IPS-18a (cell line): ENCODE results near the gene DNAJC6.

ENCODE experiments used
- H3K27ac ChIP-seq: one replicate; pipeline ENCODE4 v1.5.1; 2013; ENCODE audit warnings: low read length
- H3K27me3 ChIP-seq: one replicate; pipeline ENCODE4 v1.6.1; 2013; ENCODE audit warnings: mild to moderate bottlenecking, low read length; ENCODE audit not compliant: control insufficient read depth, insufficient read depth
- H3K36me3 ChIP-seq: one replicate; pipeline ENCODE4 v1.6.1; 2013; ENCODE audit warnings: low read depth, low read length; ENCODE audit not compliant: control insufficient read depth
- H3K4me1 ChIP-seq: one replicate; pipeline ENCODE4 v1.6.1; 2013; ENCODE audit warnings: low read depth, low read length; ENCODE audit not compliant: control insufficient read depth
- H3K4me3 ChIP-seq: one replicate; pipeline ENCODE4 v1.5.1; 2013; ENCODE audit warnings: low read length
- H3K9ac ChIP-seq: one replicate; pipeline ENCODE4 v1.6.1; 2013; ENCODE audit warnings: mild to moderate bottlenecking, low read length, moderate library complexity
- H3K9me3 ChIP-seq: one replicate; pipeline ENCODE4 v1.6.1; 2013; ENCODE audit warnings: low read depth, low read length; ENCODE audit not compliant: control insufficient read depth

DNAJC6 gene

DNA sequence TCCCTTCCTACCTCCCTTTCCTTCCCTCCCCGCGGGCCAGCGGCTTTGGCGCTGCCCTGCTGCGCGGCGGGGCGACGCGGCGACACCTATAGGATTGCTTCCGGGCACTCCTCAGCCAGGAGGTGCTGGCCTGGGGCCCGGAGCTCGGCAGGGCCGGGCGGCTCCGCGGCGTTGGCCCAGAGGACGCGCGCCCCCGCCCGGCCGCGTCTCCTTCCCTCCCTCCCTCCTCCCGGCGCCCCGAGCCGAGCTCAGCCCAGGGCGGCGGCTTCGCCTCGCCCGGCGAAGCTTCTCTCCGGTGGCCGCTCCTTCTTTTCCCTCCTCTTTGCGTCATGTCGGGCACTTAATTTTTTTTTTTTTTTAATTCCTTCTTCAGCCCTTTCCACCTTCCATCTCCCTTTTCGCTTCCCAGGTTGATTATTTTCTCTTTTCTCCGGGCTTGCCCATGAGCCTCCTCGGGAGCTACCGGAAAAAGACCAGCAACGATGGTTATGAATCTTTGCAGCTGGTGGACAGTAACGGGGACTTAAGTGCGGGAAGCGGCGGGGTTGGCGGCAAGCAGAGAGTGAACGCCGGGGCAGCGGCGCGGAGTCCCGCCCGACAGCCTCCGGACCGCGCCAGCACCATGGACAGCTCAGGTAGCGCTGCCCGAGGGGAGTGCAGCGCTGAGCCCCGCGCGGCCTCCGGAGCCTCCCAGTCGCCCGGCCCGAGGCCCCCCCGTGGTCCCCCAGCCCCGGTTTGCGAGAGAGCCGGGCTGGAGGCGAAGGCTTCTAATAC lies at the start of gene DNAJC6:
TSS of gene DNAJC6 (plus strand) at position 240 of the 774 bp plus-strand sequence. CDS start at position 443, 203 bp downstream.
- Histone ChIP-seq H3K9ac (peak within 1 kb of the TSS; percentile 31), H3K4me3 (peak within 1 kb of the TSS; percentile 61)

DNA sequence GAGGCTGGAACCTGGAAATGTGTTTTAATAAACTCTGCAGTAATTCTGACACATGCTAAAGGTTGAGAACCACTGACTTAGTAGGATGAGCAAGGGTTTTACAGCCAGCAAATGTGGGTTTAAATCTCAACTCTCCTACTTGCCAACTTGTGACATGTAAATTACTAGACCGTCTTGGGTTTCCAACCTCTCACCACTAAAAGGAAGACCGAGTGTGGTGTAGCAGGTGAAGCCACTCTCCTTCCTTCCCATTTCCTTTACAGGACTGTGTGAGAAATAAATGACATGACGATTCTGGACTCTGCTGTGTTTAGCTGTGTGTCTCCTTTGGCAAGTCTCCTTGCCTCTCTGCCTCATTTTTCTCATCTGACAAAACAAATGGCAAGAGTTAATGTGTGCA lies 49.5 kb upstream of the DNAJC6 start:
- Histone ChIP-seq H3K4me3 (no peak overlapping the region), H3K27me3 (peaks cover 22% of the 10 kb centered on the region), H3K9me3 (no peaks in the 10 kb centered on the region), H3K9ac (no peak overlapping the region), H3K36me3 (no peaks in the 10 kb centered on the region), H3K4me1 (peaks cover 5% of the 10 kb centered on the region), H3K27ac (no peak overlapping the region)

More for the DNA sequence above, at the start of gene DNAJC6:
- no peaks in the 10 kb centered on the region for H3K9me3 ChIP-seq
- no peaks in the 10 kb centered on the region for H3K36me3 ChIP-seq
- peaks cover 25% of the 10 kb centered on the region for H3K27me3 ChIP-seq
- H3K27ac ChIP-seq = no peak within 1 kb of the TSS
- H3K4me1 ChIP-seq = peaks cover 8% of the 10 kb centered on the region

DNA sequence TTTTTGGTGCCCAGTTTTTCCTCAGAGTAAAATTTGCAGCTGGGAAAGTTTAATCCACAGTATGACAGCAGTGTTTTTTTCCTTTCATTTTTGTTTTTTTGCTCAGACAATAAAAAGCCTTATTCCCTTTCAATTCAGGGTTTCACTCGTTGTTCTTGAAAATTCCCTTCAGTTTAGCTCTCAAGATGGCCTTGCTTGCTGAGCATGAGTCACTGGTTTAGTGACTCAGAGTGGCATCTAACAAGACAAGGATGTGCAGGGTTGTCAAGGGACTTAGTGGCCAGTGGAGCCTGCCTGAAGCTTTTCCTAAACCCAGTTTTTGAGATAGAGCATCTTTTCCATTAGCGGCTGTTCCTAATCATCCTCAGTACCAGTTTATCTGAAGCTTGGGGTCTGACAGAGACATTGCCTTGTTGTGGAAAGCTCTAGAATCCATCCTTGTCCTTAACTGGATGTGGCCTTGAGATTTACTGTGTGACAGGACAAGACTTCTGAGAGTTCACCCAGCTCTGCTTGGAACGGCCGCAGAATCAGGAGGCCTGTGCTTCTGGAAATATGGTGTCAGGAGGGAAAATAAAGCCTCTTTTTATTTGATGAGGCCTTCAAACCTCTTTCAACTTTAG lies 48.4 kb upstream of the DNAJC6 start:
- no peaks in the 10 kb centered on the region for H3K9me3 ChIP-seq
- no peak overlapping the region for H3K27ac ChIP-seq
- no peak overlapping the region for H3K9ac ChIP-seq
- peaks cover 16% of the 10 kb centered on the region for H3K27me3 ChIP-seq
- peaks cover 12% of the 10 kb centered on the region for H3K4me1 ChIP-seq
- H3K4me3 ChIP-seq = no peak overlapping the region
- H3K36me3 ChIP-seq = no peaks in the 10 kb centered on the region

DNA sequence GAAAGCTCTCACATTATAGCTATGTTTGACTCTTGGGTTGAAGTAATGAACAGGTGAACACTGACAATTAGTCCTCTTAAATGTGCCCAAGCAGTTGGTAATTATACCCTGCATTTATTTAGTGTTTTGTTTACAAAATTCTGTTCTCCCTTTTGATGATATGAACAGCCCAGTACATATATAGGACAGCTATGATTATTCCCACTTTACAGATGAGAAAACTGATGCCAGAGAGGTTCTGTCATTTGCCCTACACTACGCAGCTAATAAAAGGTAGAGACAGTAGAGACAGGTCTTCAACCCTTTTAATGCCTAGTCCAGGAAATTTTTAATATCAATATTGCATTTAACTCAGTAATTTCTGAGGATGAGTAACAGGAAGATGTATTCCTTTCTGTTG lies 46.1 kb upstream of the DNAJC6 start:
- Histone ChIP-seq H3K9me3 (no peaks in the 10 kb centered on the region), H3K27me3 (peaks cover 32% of the 10 kb centered on the region), H3K27ac (no peak overlapping the region), H3K36me3 (no peaks in the 10 kb centered on the region), H3K9ac (no peak overlapping the region), H3K4me1 (peaks cover 26% of the 10 kb centered on the region), H3K4me3 (no peak overlapping the region)

DNA sequence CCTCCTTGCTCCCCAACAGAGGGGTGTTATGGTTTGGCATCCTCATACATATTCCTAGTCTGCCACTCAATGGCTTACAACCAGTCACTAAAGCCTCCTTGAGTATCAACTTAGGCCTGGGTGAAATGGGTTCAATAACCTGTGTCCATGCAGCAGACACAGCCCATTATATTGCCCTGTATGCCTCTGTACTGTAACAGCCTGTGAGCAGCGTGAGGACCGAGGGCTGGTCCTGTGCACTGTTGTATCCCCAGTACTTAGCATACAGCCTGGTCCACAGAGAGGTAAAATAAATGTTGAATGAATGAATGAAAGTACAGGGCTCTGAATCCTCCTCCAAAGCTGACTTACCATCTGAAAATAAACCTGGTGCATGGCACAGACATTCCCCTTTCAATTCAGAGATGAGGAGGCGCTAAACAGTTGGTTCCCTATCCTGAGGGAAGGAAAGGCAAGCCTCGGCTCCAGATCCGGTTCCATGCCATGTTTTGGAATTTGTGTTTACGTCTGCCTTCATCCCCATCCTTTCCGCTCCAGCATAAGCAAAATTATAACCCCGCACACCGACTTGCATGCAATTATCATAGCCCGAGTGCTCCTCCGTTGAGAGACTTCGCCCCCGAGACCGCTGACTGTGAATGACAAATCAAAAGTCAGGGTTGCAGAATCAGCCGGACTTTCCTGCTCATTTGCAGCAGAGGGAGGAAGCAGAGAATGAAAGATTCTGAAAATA lies 45.0 kb upstream of the DNAJC6 start:
- Histone ChIP-seq H3K9ac (no peak overlapping the region), H3K27me3 (peaks cover 32% of the 10 kb centered on the region), H3K9me3 (no peaks in the 10 kb centered on the region), H3K27ac (no peak overlapping the region), H3K36me3 (no peaks in the 10 kb centered on the region), H3K4me1 (peaks cover 26% of the 10 kb centered on the region), H3K4me3 (peak overlapping the region; percentile 91)

DNA sequence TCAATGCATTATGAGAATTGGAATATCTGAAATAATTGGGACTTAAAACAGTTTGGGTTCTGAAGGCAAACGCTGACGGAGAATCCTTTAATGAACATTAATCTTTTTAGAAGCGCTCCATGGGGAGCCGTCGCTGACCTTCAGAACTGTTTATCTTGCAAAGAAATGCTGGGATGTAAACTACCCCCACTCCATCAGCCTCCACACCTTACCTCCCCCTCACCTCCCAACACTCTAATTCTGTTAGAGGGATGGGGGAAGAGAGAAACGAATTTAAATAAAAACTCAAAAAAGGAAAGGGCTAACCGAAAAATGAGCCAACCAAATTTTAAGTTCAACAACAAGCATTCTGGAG lies 44.1 kb upstream of the DNAJC6 start:
- H3K36me3 ChIP-seq = no peaks in the 10 kb centered on the region
- H3K27ac ChIP-seq = no peak overlapping the region
- H3K4me3 ChIP-seq = peak overlapping the region; percentile 91

DNA sequence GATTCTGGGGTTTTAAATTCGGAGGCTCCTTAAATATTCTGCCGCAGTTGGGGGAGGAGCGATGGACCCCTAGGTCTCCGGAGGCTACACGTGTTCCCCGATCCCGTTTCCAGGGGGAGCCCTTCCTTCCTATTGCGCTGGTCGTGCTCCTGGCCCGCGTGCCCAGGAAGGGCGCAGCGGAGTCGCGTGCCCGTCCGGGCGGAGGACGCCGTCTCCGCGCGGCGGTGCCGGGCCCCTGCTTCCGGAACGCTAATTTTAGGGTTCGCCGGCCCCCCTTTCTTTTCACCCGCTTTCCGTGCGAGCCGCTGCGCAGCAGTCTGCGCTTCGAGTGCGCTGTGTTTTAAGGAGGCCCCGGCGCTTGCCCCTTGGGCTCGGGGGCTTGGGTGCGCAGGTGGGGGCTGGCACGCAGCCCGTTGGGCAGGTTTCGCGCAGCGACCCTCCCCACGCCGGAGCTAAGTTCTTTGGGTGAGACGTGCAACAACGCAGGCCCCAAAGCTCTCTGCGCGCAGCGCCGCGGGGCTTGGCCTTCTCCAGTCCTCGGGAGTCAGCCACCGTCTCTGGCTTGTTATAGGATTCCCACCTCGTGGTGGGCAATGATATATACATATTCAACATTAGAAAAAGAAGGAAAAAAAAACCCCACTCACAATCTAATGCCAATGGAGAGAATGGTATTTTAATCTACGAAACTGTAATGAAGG lies 43.5 kb upstream of the DNAJC6 start:
- Histone ChIP-seq H3K9ac (peak overlapping the region; percentile 70), H3K9me3 (no peaks in the 10 kb centered on the region), H3K36me3 (no peaks in the 10 kb centered on the region), H3K4me3 (peak overlapping the region; percentile 91), H3K27ac (no peak overlapping the region), H3K4me1 (peaks cover 26% of the 10 kb centered on the region), H3K27me3 (peaks cover 32% of the 10 kb centered on the region)

More for the DNA sequence above, 44.1 kb upstream of the DNAJC6 start:
- Histone ChIP-seq H3K9ac (peak overlapping the region; percentile 70), H3K27me3 (peaks cover 32% of the 10 kb centered on the region), H3K9me3 (no peaks in the 10 kb centered on the region), H3K4me1 (peaks cover 26% of the 10 kb centered on the region)

DNA sequence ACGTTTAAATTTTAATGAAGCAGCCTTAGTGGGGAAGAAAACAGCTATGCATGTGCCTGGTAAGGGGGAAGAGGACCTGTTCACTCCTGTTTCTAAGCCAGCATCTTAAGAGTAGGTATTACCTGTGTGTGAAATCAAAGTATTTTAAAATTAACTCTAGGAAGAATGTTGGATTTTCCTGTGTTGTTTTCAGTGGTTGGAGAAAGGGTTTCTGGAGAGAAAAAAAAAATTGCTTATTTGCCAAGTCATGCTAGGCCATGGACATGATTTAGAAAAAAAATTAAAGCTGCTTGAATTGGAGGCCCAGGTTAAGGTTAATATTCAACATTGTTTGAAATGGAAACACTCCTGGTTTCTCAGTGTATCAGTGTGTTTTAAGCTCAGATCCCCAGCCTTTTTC lies 42.9 kb upstream of the DNAJC6 start:
- Histone ChIP-seq H3K36me3 (no peaks in the 10 kb centered on the region), H3K9ac (peak overlapping the region; percentile 70), H3K4me1 (peaks cover 26% of the 10 kb centered on the region), H3K27me3 (peaks cover 32% of the 10 kb centered on the region), H3K27ac (no peak overlapping the region), H3K4me3 (peak overlapping the region; percentile 91), H3K9me3 (no peaks in the 10 kb centered on the region)

DNA sequence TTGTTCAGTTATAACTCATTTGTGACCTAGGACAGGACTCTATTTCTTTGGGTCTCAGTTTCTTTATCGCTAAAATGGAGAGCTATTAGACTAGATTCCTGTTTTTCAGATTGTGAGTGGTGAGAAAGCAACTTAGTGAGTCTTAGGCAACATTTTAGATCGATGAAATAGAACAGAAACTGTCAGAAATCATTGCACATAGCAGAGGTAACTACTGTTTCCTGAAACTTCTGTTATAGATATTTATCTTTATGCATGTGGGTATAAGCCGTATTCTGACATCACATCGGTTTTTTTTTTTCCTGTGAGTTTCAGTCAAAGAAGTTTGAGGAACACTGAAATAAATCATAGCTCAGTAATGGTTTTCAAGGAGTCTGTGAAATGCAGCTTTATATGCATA lies 42.1 kb upstream of the DNAJC6 start:
- Histone ChIP-seq H3K9me3 (no peaks in the 10 kb centered on the region), H3K27ac (no peak overlapping the region), H3K4me1 (peaks cover 26% of the 10 kb centered on the region), H3K36me3 (no peaks in the 10 kb centered on the region), H3K4me3 (no peak overlapping the region), H3K9ac (no peak overlapping the region), H3K27me3 (peaks cover 32% of the 10 kb centered on the region)

DNA sequence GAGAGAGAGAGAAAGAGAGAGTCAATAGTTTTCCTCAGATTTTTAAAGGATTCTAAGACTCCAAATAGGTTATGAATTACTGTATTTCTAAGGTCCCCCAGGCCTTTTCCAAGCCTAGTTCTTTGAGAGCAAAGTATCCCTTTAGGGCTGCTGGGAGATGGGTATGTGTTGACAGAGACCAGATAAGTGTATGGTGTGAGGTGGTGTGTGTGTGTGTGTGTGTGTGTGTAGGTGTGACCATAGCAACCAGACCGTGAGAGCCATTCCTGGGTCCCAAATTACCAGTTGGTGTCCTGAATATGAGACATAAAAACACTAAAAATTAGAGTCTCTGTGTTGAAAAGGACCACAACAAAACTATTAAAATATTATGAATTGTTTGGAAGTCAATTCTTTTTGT lies 41.7 kb upstream of the DNAJC6 start:
- Histone ChIP-seq H3K4me3 (no peak overlapping the region), H3K4me1 (peaks cover 26% of the 10 kb centered on the region), H3K27me3 (peaks cover 32% of the 10 kb centered on the region), H3K36me3 (no peaks in the 10 kb centered on the region), H3K9ac (no peak overlapping the region), H3K27ac (no peak overlapping the region), H3K9me3 (no peaks in the 10 kb centered on the region)

DNA sequence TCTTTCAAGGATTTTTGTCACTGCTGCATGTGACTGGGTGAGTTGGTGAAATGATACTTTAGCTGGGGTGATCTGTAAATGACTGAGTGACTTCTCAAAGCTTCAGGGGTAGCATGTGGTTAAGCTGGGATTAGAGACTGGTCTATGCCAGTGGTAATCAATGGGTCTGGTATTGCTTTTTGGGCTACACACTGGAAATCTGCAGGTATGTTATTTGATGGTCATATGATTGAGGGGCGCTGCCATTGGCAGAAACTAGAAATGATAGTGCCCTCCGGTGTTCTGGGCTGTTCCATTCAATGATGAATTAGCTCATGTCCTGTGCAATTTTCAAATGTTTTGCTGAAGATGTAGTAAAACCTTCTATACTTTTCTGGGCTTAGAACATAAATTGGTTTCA lies 39.7 kb upstream of the DNAJC6 start:
- H3K9me3 ChIP-seq = no peaks in the 10 kb centered on the region
- no peak overlapping the region for H3K9ac ChIP-seq
- peaks cover 22% of the 10 kb centered on the region for H3K4me1 ChIP-seq
- H3K27ac ChIP-seq = no peak overlapping the region
- H3K27me3 ChIP-seq = peaks cover 27% of the 10 kb centered on the region
- H3K36me3 ChIP-seq = no peaks in the 10 kb centered on the region
- no peak overlapping the region for H3K4me3 ChIP-seq
